Measurements from ENCODE around the gene IFNL2.
"Not testable (repeated sequence)": the region's sequence is repeated elsewhere in the genome, so short reads cannot be mapped to it uniquely, and the experiment has no call there.

The IFNL2 gene

DNA sequence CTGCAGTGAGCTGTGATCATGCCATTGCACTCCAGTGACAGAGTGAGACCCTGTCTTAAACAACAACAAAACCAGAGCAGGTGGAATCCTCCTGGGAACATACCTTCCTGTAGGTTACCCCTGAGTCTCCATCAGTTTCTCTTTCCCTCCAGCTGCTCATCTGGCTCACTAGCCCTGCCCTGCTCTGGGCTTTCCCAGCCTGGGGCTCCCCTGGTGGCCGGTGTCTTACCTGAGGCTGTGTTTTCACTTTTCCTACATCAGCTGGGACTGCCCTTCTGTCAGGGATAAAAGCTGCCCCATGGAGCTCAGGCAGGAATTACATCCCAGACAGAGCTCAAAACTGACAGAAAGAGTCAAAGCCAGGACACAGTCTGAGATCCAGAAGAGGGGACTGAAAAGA is at the start of gene IFNL2:
TSS of gene IFNL2 (plus strand) at position 312 of the 400 bp plus-strand sequence. CDS start 173 bp downstream, outside the sequence.
- DNase-seq: not testable (repeated sequence)

DNA sequence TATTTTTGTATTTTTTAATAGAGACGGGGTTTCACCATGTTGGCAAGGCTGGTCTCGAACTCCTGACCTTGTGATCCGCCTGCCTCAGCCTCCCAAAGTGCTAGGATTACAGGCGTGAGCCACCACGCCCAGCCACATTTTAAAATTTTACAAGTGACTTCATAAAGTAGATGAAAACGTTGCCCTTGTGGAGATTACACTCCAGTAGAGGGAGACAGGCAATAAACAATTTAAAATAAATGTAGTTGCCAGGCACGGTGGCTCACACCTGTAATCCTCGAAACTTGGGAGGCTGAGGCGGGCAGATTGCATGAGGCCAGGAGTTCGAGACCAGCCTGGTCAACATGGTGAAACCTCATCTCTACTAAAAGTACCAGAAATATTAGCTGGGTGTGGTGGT is 49.1 kb upstream of the IFNL2 start:
- DNase-seq: not testable (repeated sequence)

DNA sequence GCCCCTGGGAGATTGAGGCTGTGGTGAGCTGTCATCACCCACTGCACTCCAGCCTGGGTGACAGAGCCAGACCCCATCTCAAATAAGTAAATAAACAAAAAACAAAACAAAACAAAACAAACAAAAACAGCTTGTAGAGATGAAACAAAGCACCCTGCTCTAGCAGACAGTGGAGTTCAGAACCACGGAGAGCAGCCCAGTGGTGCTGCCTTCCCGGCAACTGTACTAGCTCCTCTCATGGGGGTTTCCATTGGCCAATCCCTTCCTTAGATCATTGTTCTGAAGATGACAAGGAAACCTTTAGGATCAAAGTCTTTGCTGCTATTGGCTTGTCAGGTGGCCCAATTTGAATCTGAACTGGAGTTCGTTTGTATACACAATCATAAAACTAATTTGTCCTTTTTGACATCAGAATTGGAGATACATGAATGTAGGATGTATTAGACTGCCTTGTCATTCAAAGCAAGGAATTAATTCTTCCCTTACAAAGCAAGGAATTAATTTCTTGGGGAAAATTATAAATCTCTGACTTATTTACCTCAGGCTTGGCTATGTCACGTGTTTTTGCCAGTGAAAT is 44.4 kb upstream of the IFNL2 start:
- no peak for DNase-seq

DNA sequence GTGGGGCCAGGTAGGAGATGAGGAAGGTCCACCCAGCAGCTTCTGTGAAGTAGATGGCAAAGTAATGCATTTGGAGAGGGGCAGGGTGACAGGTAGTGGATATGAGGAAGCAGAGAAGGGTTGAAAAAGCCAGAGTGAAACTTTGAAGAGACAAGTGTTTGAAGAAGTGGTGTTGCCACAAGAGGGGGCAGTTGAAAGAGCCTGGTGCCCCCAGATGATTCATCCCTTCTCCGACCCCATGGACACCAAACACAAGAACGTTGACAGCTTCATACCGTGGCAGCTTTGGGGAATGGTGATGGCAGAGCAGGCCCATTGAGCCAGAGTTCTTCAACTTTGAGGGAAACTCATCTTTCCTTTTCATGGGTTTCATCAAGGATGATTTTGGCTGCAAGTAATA is 43.3 kb upstream of the IFNL2 start:
- no peak for DNase-seq

DNA sequence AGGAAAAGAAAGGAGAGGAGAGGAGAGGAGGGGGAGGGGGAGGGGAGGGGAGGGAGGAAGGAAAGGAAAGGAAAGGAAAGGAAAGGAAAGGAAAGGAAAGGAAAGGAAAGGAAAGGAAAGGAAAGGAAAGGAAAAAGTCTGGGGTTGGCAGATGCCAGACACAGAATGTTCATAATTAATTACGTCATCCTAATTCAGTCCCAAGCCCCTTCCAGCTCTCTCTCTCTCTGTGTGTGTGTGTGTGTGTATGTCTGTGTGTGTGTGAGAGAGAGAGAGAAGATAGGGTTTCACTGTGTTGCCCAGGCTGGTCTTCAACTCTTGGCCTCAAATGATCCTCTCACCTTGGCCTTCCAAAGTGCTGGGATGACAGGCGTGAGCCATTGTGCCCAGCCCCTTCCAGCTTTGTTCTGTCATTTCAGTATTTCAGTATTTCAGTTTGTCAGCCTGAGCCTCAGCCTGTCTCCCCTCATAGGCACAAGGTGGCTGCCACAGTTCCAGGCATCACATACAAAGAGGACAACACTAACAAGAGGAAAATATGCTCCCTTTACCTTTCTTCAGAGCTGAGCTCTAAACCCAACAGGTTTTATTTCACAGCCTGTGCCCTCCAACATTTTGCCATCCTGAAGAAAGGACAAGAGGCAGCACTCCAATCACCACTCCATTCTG is 38.0 kb upstream of the IFNL2 start:
- DNase-seq: no peak

DNA sequence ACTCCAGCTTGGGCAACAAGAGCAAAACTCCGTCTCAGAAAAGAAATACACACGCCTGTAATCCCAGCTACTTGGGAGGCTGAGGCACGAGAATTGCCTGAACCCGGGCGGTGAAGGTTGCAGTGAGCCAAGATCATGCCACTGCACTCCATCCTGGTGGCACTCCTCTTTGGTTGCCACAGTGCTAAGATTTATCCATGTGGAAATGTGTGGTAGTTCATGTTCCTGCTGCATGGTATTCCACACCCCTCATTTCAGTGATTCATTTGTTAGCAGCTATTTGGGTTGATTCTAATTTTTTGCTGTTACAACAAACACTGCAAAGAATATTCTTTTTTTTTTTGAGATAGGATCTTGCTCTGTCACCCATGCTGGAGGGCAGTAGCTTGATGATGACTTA is 35.5 kb upstream of the IFNL2 start:
- DNase-seq: no peak

DNA sequence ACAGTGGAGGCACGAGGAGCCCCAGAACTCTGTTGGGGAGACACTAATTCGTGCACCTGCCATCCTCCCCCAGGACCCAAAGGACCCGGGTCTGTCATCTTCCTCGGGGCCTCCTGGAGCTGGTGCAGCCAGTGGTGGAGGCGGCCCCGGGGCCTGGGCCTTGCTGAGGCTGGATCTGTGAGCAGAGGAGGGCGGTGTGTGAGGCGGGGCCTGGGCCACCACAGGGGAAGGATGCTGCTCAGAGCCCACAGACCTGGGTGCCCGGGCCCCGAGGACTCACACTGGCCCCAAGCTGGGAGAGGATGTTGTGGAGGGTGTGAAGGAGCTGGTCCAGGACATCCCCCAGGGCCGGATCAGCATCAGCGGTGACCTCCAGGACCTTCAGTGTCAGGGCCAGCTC is 31.7 kb upstream of the IFNL2 start:
- no peak for DNase-seq

DNA sequence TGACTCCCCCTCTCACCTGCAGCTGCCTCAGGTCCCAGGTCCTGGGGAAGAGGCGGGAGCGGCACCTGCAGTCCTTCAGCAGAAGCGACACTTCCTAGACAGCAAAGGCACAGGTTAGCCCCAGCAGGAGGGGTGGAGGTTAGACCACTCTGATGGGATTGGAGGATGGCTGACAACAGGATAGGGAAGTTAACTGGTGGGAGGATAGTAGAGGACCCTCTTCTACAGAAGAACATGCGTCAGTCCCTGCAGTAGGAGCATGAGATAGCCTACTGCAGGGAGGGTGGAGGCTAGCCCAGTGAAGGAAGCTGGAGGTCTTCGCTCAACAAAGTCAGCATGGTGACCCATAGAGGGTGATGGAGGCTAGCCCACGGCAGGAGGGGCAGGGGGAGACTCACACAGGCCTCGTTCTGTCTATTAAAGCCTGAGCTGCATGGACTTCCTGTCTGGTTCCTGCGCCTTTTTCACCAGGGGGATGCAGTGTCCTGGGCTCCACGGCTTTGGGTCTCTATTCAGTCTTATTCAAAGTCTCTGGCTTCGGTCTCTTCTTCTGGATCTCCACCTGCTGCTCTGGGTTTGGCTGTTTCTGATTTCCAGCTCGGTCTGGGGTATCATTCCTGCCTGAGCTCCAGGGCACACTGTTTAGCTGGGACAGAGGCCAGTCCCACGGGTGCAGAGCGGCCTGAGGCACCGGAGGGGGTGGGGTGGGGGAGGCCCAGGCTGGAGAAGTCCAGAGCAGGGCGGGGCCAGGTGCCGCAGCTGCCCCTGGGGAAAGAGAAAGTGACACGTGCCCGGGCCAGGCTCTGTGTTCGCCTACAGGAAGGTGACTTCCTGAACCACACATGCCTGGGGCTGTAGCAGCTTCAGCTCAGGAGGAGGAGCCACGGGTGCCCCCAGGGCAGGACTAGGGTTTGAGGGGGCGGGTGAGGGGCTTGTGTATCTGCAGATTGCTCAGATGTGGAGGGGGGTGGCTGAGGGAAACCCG is 30.7 kb upstream of the IFNL2 start:
- peak; percentile 5 for DNase-seq

DNA sequence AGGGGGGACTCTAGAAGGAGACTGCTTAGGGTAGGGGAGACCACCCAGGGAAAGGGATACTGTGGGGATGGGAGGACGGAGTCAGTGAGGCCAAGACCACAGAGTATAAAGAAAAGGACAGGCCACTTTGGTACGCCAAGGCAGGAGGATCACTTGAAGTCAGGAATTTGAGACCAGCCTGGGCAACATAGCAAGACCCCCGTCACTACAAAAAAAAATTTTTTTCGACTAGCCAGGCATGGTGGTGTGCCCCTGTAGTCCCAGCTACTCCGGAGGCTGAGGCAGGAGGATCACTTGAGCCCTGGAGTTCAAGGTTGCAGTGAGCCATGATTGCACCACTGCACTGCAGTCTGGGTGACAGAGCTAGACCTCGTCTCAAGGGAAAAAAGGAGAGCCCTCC is 30.0 kb upstream of the IFNL2 start:
- no peak for DNase-seq

DNA sequence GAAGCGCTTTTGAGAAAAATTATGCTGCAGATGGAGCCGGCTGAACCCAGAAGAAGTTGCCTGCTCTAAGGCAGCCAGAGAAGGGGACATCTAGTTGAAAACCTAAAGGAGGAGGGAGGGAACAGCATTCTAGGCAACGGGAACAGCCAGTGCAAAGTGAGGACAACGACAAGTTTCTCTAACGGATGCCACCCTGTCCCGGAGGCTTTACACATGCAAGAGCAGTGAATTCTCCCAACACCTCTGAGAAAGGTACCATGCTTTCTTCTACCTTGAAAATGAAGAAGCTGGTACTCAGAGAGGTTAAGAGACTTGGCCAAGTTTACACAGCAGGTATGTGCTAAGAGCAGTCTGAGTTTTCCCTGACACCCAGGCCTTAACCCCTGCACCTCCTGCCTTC is 29.3 kb upstream of the IFNL2 start:
- no peak for DNase-seq

DNA sequence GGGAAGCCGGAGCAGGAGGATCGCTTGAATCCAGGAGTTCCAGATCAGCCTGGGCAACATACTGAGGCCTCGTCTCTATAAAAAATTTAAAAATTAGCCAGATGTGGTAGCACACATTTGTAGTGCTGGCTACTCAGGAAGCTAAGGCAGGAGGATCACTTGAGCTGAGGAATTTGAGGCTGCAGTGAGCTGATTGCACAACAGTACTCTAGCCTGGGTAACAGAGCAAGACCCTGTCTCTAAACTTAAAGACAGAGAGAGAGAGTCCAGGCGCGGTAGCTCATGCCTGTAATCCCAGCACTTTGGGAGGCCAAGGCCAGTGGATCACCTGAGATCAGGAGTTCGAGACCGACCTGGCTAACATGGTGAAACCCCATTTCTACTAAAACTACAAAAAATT is 27.8 kb upstream of the IFNL2 start:
- DNase-seq: no peak

DNA sequence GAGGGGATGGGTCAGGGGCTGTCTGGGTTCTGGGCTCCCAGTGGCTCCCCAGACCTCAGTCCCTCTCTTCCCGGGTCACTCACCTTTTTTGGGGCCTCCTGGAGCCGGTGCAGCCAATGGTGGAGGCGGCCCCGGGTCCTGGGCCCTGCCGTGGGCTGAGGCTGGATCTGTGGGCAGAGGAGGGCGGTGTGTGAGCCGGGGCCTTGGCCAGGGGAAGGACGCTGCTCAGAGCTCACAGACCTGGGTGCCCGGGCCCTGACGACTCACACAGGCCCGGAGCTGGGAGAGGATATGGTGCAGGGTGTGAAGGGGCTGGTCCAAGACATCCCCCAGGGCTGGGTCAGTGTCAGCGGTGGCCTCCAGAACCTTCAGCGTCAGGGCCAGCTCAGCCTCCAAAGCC is 24.5 kb upstream of the IFNL2 start:
- DNase-seq: not testable (repeated sequence)

DNA sequence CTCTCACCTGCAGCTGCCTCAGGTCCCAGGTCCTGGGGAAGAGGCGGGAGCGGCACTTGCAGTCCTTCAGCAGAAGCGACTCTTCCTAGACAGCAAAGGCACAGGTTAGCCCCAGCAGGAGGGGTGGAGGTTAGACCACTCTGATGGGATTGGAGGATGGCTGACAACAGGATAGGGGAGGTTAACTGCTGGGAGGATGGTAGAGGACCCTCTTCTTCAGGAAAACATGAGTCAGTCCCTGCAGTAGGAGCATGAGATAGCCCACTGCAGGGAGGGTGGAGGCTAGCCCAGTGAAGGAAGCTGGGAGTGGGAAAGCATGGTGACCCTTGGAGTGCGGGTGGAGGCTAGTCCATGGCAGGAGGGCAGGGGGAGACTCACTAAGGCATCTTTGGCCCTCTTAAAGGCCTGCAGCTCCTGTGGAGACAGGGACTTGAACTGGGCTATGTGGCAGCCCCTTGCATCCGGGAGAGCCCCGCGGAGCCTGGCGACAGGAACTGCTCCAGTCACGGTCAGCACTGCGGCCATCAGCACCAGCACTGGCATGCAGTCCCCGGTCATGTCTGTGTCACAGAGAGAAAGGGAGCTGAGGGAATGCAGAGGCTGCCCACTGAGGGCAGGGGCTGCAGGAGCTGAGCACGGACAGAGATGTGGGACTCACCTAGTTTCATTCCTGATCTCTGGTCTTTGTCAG is 23.6 kb upstream of the IFNL2 start, which contains the start of gene IFNL3:
TSS of gene IFNL3 (minus strand) at position 597 of the 691 bp plus-strand sequence. CDS start at position 558, 39 bp downstream.
- DNase-seq: not testable (repeated sequence)

DNA sequence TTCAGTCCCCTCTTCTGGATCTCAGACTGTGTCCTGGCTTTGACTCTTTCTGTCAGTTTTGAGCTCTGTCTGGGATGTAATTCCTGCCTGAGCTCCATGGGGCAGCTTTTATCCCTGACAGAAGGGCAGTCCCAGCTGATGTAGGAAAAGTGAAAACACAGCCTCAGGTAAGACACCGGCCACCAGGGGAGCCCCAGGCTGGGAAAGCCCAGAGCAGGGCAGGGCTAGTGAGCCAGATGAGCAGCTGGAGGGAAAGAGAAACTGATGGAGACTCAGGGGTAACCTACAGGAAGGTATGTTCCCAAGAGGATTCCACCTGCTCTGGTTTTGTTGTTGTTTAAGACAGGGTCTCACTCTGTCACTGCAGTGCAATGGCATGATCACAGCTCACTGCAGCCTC is 23.0 kb upstream of the IFNL2 start:
- DNase-seq: not testable (repeated sequence)

DNA sequence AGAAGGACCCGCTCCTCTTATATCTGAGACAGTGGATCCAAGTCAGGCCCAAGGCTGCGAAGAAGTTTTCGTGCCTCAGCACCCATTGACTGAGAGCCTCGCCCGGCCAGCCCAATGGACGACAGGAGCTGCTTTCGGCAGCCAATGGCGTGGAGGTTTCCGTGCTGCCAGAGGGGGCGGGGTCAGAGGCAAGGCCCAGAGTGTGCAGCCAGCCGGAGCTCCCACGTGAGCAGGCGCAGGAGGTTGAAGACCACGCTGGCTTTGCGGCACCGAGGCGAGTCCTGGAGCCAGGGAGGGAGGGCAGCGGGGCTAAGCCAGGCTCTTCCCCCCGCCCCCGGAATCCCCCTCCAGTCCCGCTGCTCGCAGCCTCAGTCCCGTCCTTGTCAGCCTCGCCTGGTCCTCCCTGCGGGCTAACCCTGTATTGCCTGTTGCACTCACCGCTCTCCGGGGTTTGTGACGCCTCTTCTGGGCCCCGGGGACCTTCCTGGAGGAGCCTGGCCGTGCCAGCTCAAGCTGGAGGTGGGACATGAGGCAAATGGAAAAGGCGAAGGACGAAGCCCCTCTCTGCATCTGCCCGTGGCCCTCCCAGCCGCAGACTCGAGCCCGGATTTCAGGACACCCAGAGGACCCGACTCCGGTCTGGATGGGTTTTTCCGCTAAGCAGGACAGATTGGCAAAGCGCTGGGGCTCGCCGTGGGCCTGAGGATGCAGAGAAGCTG is 21.1 kb upstream of the IFNL2 start:
- DNase-seq: peak; percentile 28

DNA sequence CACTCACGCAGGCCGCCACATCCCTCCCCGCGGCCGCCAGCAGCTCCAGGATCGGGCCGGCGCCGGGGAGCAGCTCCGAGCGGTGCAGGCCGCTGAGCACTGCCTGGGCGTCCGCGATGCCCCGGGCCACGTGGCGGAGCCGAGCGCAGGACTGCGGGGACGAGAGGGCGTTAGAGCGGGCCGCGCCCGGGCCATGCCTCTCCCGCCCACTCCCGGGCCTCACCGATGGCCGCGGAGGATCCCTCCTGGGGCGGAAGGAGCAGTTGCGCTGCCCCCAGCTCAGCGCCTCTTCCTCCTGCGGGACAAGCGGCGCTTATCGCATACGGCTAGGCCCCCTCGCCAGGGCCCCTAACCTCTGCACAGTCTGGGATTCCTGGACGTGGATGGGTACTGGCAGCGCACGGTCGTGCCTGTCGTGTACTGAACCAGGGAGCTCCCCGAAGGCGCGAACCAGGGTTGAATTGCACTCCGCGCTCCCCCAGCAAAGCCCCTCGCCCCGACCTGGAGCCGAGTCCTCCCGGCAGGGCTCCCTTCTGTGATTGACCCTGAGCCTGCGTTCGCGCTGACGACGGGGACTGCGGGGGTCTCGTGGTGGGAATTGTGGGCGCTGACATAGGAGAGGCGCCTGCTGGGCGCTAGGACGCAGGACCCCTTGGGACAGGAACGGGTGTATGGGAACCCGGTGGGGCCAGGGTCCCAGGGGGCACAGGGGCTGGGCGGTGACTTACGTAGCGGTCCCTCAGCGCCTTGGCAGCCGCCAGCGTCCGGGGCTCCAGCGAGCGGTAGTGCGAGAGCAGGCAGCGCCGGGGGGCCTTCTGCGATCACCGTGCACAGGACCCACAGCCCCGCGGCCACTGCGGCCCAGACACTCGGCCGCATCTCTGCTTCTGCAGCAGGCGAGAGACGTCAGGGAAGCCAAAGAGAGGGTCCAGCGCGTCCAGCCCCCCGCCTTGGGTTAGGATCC is 20.2 kb upstream of the IFNL2 start:
- DNase-seq: no peak

DNA sequence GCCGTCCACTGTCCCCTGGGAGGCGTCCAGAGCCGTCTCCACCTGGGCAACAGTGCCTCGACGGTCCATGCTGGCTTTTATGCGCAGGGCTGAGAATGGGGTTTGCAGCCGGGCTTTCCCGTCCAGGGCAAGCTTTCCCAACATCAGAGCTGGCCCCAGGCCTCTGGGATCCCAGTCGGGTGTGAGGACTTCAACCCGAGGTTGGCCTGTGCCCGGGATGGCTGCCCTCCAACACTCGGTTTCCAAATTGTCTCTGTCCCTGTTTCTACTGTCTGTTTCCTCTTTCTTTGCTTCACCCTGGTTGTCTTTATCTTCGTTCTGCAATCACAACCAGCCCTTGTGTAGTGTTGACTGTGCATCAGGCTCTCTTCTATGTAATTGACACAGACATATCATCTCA is 19.4 kb upstream of the IFNL2 start, which contains the start of gene IFNL4:
TSS of gene IFNL4 (minus strand) at position 51 of the 400 bp plus-strand sequence.
- DNase-seq: no peak

DNA sequence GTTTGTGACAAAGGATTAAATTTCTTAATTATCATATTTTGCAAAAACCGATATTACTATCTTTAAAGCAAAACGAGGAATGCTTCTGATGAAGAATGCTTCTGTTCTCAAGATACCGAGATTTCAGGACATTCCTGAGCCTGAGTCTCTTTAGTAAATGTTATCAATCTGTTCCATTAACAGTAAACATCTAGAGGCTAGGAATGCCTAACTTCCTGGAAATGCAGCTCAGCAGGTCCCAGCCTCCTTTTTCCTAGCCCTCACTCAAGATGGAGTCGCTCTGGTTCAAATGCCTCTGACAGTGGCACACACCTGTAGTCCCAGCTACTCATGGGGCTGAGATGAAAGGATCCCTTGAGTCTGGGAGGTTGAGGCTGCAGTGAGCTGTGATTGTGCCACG is 17.1 kb upstream of the IFNL2 start:
- DNase-seq: no peak

DNA sequence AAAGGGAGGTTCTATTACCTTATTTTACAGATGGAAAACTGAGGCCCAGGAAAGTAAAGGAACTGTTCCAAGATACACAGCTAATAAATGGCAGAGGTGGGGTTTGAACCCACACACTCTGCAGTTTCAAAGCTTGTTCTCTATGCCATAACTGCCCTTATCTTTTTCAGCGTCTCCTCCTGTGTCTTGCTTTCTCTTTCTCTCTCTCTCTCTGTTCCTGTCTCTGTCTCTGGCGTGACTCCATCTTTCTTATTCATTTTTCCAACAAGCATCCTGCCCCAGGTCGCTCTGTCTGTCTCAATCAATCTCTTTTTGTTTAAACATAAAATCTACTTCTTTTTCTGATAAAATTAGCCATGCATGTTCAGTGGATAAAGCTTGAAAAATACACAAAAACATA is 16.4 kb upstream of the IFNL2 start:
- no peak for DNase-seq

DNA sequence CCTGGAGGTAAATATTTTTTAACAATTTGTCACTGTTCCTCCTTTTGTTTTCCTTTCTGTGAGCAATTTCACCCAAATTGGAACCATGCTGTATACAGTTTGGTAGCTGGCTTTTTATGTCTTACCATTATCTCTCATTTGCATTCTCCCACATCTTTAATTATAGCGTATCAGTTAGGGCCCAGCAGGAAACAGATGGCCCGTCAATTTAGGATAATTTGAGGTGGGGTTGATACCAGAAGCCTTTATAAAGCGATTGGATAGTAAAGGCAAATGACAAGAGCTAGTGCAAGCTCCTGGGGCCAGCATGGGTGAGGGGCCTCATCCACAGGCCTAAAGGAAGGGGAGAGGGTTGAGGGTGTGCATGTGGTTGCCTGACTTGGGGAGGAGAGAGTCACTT is 15.7 kb upstream of the IFNL2 start:
- DNase-seq: no peak
